ENCODE measurements around the gene ITIH1. TPM values are rescaled to one million over a fixed set of nuclear protein-coding genes. Genes with fewer than 3 reads are reported as not detected.
"Not testable (repeated sequence)": the region's sequence is repeated elsewhere in the genome, so short reads cannot be mapped to it uniquely, and the experiment has no call there.

The ITIH1 gene
- total RNA-seq, 1 experiment from 2014 or later: 0.04 TPM

GRCh38 chr3:52770496-52771333, 6.7 kb upstream of the ITIH1 start, which contains the start of gene NEK4:
TSS of gene NEK4 (minus strand) at chr3:52770940. CDS start at chr3:52770746, 194 bp downstream.
- Histone ChIP-seq H3K4me1 (no peaks in the 10 kb centered on the region), H3K4me3 (peak within 1 kb of the TSS; percentile 90), H3K27me3 (no peaks in the 10 kb centered on the region), H3K36me3 (no peaks in the 10 kb centered on the region; the same call in none of the 2 replicates), H3K9me3 (replicated peaks) (no peaks in the 10 kb centered on the region), H3K27ac (peak within 1 kb of the TSS; percentile 47)
- peak; percentile 94 for DNase-seq

DNA sequence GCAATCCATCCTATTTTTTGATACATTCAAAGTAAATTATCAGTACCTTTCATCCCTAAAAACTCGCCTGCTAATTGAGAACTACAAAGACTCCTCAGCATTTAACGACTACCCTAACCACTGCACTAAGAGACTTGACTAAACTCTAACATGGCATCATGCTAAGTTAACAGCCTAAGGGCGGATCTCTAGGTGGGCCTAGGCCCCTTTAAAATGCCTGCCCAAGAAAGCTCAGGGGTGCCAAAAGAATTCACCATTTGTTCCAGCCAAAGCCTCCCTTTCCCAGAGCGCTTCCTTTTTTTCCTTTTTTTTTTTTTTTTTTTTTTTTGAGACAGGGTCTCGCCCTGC, 6.1 kb upstream of the ITIH1 start:
- peak overlapping the region; percentile 47 for H3K27ac ChIP-seq
- DNase-seq: no peak
- H3K36me3 ChIP-seq: no peaks in the 10 kb centered on the region; the same call in none of the 2 replicates
- H3K27me3 ChIP-seq: no peaks in the 10 kb centered on the region
- peak overlapping the region; percentile 90 for H3K4me3 ChIP-seq
- no peaks in the 10 kb centered on the region for H3K4me1 ChIP-seq
- H3K9me3 ChIP-seq (replicated peaks): no peaks in the 10 kb centered on the region

DNA sequence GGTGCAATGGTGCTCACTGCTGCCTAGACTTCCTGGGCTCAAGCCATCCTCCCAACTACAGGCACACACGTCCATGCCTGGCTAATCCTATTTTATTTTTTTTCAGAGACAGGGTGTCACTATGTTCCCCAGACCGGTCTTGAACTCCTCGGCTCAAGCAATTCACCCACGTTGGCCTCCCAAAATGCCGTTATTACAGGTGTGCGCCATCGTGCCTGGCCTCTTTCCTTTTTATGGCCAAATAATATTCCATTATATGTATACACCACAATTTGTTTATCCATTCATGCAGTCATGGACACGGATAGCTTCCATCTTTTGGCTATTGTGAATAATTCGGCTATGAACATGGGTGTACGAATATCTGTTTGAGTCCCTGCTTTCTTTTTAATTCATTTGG, 5.7 kb upstream of the ITIH1 start:
- Histone ChIP-seq H3K27me3 (no peaks in the 10 kb centered on the region), H3K9me3 (replicated peaks) (no peaks in the 10 kb centered on the region), H3K4me1 (no peaks in the 10 kb centered on the region), H3K4me3 (no peak overlapping the region), H3K27ac (no peak overlapping the region), H3K36me3 (no peaks in the 10 kb centered on the region; the same call in 1 of the 2 replicates)
- DNase-seq: no peak

GRCh38 chr3:52773361-52774065, 3.9 kb upstream of the ITIH1 start:
- no peak overlapping the region for H3K4me3 ChIP-seq
- no peak overlapping the region for H3K27ac ChIP-seq
- DNase-seq: no peak
- H3K9me3 ChIP-seq (replicated peaks): no peaks in the 10 kb centered on the region
- no peaks in the 10 kb centered on the region; the same call in 1 of the 2 replicates for H3K36me3 ChIP-seq
- H3K4me1 ChIP-seq: no peaks in the 10 kb centered on the region
- no peaks in the 10 kb centered on the region for H3K27me3 ChIP-seq

DNA sequence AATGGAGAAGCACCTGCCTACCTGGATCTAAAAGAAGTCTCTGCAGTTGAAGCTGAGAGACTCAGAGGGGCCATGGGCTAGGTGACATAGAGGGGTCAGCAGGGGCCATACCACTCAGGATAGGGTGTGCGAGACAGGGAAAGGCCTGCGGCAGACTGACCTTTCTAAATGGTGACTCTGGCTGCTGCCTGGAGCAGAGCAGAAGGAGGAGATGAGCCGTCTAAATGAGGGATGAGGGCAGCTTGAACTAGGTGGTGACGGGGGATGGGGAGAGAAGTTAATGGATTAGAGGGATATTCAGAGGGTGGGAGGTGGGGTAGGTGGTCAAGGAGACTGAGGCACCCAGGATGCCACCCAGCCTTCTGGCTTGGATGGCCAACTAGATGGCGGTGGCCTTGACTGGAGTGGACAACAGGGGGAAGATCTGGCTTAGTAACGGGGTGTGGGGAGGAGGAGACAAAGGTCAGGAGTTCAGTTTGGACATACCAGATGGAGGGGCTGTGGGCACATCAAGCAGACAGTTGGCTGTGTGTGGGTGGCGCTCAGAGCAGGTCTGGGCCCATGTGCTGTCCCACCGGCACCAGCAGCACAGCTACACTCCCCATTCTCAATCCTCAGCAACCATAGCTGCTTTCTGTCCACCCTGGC, 3.2 kb upstream of the ITIH1 start:
- no peaks in the 10 kb centered on the region for H3K9me3 ChIP-seq (replicated peaks)

DNA sequence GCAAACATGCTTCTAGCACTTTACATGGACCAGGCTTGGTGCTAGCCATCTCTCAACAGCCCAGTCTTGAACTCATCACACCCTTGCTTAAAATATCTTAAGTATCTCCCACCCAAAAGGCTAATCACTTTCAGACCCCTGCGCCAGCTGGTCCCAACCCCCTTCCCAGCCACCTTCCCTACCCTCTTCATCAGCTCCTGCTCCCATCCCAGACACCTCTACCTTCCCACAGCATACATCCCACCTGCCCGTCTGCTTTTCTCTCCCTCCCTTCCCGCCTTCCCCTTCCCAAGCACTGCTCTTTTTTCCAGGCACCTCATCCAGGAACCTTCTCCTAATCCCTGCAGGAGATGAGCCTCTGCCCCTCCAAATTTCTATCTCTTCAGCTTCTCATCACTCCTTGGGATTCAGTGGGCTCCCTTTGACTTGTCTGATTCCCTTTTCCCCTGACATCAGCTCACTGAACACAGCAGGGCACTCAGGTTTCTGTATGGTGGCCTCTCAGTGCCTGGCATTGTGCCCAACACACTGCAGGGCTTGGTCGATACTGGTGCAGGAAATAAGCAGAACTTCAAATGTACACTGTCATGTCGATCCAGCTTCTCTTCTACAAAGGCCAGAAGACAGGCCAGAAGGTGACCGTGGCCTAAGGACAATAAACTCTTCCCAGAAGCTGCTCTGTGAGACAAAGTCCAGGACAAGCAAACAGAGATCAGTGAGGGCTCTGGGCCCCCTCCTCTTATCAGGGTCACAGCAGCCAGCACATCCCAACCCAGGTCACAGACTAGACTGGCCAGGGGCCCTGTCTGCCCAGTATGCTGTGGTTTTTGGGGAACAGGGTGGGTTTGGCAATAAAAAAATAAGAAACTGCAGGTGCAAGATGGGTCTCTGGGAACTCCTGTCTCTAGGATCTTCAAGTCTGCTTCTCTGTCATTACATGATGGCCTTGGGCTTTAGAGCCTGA, 2.2 kb upstream of the ITIH1 start:
- H3K4me3 ChIP-seq: no peak overlapping the region
- DNase-seq: no peak

More for the DNA sequence above, 3.2 kb upstream of the ITIH1 start:
- DNase-seq: no peak
- no peaks in the 10 kb centered on the region for H3K4me1 ChIP-seq
- no peak overlapping the region for H3K4me3 ChIP-seq
- H3K36me3 ChIP-seq: no peaks in the 10 kb centered on the region
- H3K27me3 ChIP-seq: no peaks in the 10 kb centered on the region
- no peak overlapping the region for H3K27ac ChIP-seq

GRCh38 chr3:52775877-52776276, 1.5 kb upstream of the ITIH1 start:
- H3K27ac ChIP-seq: no peak overlapping the region
- DNase-seq: no peak
- H3K9me3 ChIP-seq (replicated peaks): no peaks in the 10 kb centered on the region
- no peaks in the 10 kb centered on the region for H3K4me1 ChIP-seq
- no peaks in the 10 kb centered on the region for H3K27me3 ChIP-seq
- no peak overlapping the region for H3K4me3 ChIP-seq
- no peaks in the 10 kb centered on the region for H3K36me3 ChIP-seq

More for the DNA sequence above, 2.2 kb upstream of the ITIH1 start:
- no peaks in the 10 kb centered on the region for H3K36me3 ChIP-seq
- no peaks in the 10 kb centered on the region for H3K27me3 ChIP-seq
- H3K9me3 ChIP-seq (replicated peaks): no peaks in the 10 kb centered on the region
- H3K27ac ChIP-seq: no peak overlapping the region
- H3K4me1 ChIP-seq: no peaks in the 10 kb centered on the region

- not testable (repeated sequence) for H3K4me3 ChIP-seq; H3K27me3 ChIP-seq; H3K4me1 ChIP-seq; H3K9me3 ChIP-seq (replicated peaks); H3K27ac ChIP-seq; H3K36me3 ChIP-seq; DNase-seq
Observed at GRCh38 chr3:52776486-52776885, 913 bp upstream of the ITIH1 start.

- Histone ChIP-seq H3K27me3 (no peaks in the 10 kb centered on the region), H3K4me1 (no peaks in the 10 kb centered on the region), H3K9me3 (replicated peaks) (no peaks in the 10 kb centered on the region), H3K36me3 (no peaks in the 10 kb centered on the region), H3K27ac (no peak overlapping the region), H3K4me3 (no peak overlapping the region)
- DNase-seq: no peak
Observed at GRCh38 chr3:52777959-52778805, 783 bp downstream of the ITIH1 start.

- Histone ChIP-seq H3K27me3 (no peaks in the 10 kb centered on the region), H3K4me1 (no peaks in the 10 kb centered on the region), H3K9me3 (replicated peaks) (no peaks in the 10 kb centered on the region), H3K27ac (no peak overlapping the region), H3K4me3 (no peak overlapping the region), H3K36me3 (no peaks in the 10 kb centered on the region)
- DNase-seq: no peak
Observed at GRCh38 chr3:52779011-52779836, 1.8 kb downstream of the ITIH1 start.

GRCh38 chr3:52779837-52780585, 2.6 kb downstream of the ITIH1 start:
- H3K9me3 ChIP-seq (replicated peaks): no peaks in the 10 kb centered on the region
- no peak overlapping the region for H3K27ac ChIP-seq
- H3K4me3 ChIP-seq: no peak overlapping the region
- H3K36me3 ChIP-seq: no peaks in the 10 kb centered on the region
- no peaks in the 10 kb centered on the region for H3K4me1 ChIP-seq
- no peak for DNase-seq
- no peaks in the 10 kb centered on the region for H3K27me3 ChIP-seq

- no peaks in the 10 kb centered on the region for H3K36me3 ChIP-seq
- H3K9me3 ChIP-seq (replicated peaks): no peaks in the 10 kb centered on the region
- no peaks in the 10 kb centered on the region for H3K4me1 ChIP-seq
- no peak overlapping the region for H3K4me3 ChIP-seq
- H3K27ac ChIP-seq: no peak overlapping the region
- DNase-seq: no peak
- H3K27me3 ChIP-seq: no peaks in the 10 kb centered on the region
Observed at GRCh38 chr3:52781741-52782140, 4.3 kb downstream of the ITIH1 start.
